CD4-positive, alpha-beta memory T cell (primary cell): ENCODE results near the gene KRTAP2-2. TPM values are rescaled to one million over a fixed set of nuclear protein-coding genes. Genes with fewer than 3 reads are reported as not detected.
"Not testable (repeated sequence)": the region's sequence is repeated elsewhere in the genome, so short reads cannot be mapped to it uniquely, and the experiment has no call there.

ENCODE experiments used
- CTCF ChIA-PET: fragments of 350-600 bp; sonication (Branson Sonifier 250); formaldehyde crosslinking; loops from one replicate; lab custom pipeline; 2021; ENCODE audit warnings: inconsistent platforms; ENCODE audit not compliant: partially characterized antibody; lab: Charles Lee
- POLR2A ChIA-PET: fragments of 350-600 bp; sonication (Branson Sonifier 250); formaldehyde crosslinking; loops from one replicate; lab custom pipeline; 2021; ENCODE audit not compliant: partially characterized antibody; lab: Charles Lee
- DNase-seq, 5 donors: peaks; one replicate each; pipeline versions ENCODE4 v3.0.0 to v3.0.0-alpha.2; 2020 to 2022; ENCODE audit warnings: mixed read lengths in 1 of 5
- H3K27ac ChIP-seq: one replicate; pipeline ENCODE4 v1.7.0; 2013; ENCODE audit warnings: low read depth, low read length
- H3K27me3 ChIP-seq: 2 replicates; pipeline ENCODE4 v1.7.0; 2013; ENCODE audit warnings: mild to moderate bottlenecking, low read length, moderate library complexity; ENCODE audit not compliant: insufficient read depth
- H3K36me3 ChIP-seq: 2 replicates; pipeline ENCODE4 v1.7.0; 2013; ENCODE audit warnings: mild to moderate bottlenecking, low read length, moderate library complexity; ENCODE audit not compliant: insufficient read depth
- H3K4me1 ChIP-seq: 2 replicates; pipeline ENCODE4 v1.7.0; 2013; ENCODE audit warnings: mild to moderate bottlenecking, low read length, moderate library complexity; ENCODE audit not compliant: insufficient read depth
- H3K4me3 ChIP-seq, 2 donors: one replicate each; pipeline ENCODE4 v1.7.0; 2013; ENCODE audit warnings: low read length in 2 of 2, mild to moderate bottlenecking in 1 of 2
- H3K9me3 ChIP-seq, 2 donors: one replicate each; pipeline ENCODE4 v1.7.0; 2013; ENCODE audit warnings: low read length in 2 of 2, control low read depth in 1 of 2; ENCODE audit not compliant: control insufficient read depth in 1 of 2
- H3K27ac Mint-ChIP-seq, 7 donors: one replicate each; pipeline ENCODE4 v1.8.0; 2020 to 2021; ENCODE audit warnings: mixed read lengths in 7 of 7, mild to moderate bottlenecking in 6 of 7, inconsistent platforms in 3 of 7, moderate library complexity in 3 of 7
- H3K27me3 Mint-ChIP-seq, 2 donors: one replicate each; pipeline ENCODE4 v1.8.0; 2020 to 2021; ENCODE audit warnings: mixed read lengths in 2 of 2
- H3K36me3 Mint-ChIP-seq, 2 donors: one replicate each; pipeline ENCODE4 v1.8.0; 2020 to 2021; ENCODE audit warnings: mixed read lengths in 2 of 2, inconsistent platforms in 1 of 2, mild to moderate bottlenecking in 1 of 2
- H3K4me1 Mint-ChIP-seq, 4 donors: one replicate each; pipeline ENCODE4 v1.8.0; 2020 to 2021; ENCODE audit warnings: mixed read lengths in 4 of 4, mild to moderate bottlenecking in 1 of 4
- H3K4me3 Mint-ChIP-seq, 8 donors: one replicate each; pipeline ENCODE4 v1.8.0; 2020 to 2021; ENCODE audit warnings: mixed read lengths in 8 of 8, mild to moderate bottlenecking in 7 of 8, moderate library complexity in 6 of 8, inconsistent platforms in 3 of 8
- H3K9me3 Mint-ChIP-seq, 8 donors: one replicate each; pipeline ENCODE4 v1.8.0; 2020 to 2021; ENCODE audit warnings: mixed read lengths in 8 of 8, mild to moderate bottlenecking in 5 of 8, inconsistent platforms in 3 of 8, moderate library complexity in 1 of 8
- intact Hi-C: fragments of 100-400 bp; cut with micrococcal nuclease; formaldehyde crosslinking; loops from one replicate; pipeline ENCODE4 v1.15.1; 2023
- polyA plus RNA-seq, 2 donors: library from polyadenylated mRNA; unstranded; fragments of 300-500 nt; fragmentation: Illumina TruSeq; gene quantifications; one replicate each; pipeline ENCODE4 v1.2.3, GENCODE V29; 2021
- total RNA-seq, 2 experiments: library from RNA; stranded (reverse); gene quantifications; one replicate each; pipeline ENCODE4 v1.2.3, GENCODE V29; 2021

KRTAP2-2 gene
- total and polyA plus RNA-seq, 4 experiments from 2014 or later, result not detected

GRCh38 chr17:41073676-41074075 lies 18.6 kb upstream of the KRTAP2-2 start:
- Mint-ChIP-seq H3K36me3 (no peaks in the 10 kb centered on the region), H3K9me3 (peaks cover 0 to 4% (median 0%) of the 10 kb centered on the region in 8 donors), H3K4me3 (no peak overlapping the region), H3K4me1 (no peaks in the 10 kb centered on the region), H3K27me3 (peaks cover 6 to 12% of the 10 kb centered on the region in 2 donors), H3K27ac (no peak overlapping the region)
- ChIA-PET POLR2A (no interaction called here), CTCF (no interaction called here)
- intact Hi-C loops, result no loop called here
- Histone ChIP-seq H3K27ac (no peak overlapping the region), H3K36me3 (no peaks in the 10 kb centered on the region), H3K27me3 (peaks cover 3% of the 10 kb centered on the region), H3K4me3 (no peak overlapping the region), H3K9me3 (no peaks in the 10 kb centered on the region), H3K4me1 (no peaks in the 10 kb centered on the region)
- no peak for DNase-seq

GRCh38 chr17:41071606-41072360 lies 16.8 kb upstream of the KRTAP2-2 start:
- no peak for DNase-seq
- no peak overlapping the region for H3K27ac Mint-ChIP-seq
- H3K36me3 ChIP-seq, result no peaks in the 10 kb centered on the region
- POLR2A ChIA-PET, result no interaction called here
- H3K9me3 Mint-ChIP-seq, result peaks cover 0 to 4% (median 0%) of the 10 kb centered on the region in 8 donors
- H3K9me3 ChIP-seq, result no peaks in the 10 kb centered on the region
- no peaks in the 10 kb centered on the region for H3K36me3 Mint-ChIP-seq
- H3K27ac ChIP-seq, result no peak overlapping the region
- H3K27me3 ChIP-seq, result peaks cover 3% of the 10 kb centered on the region
- peaks cover 6 to 7% of the 10 kb centered on the region in 2 donors for H3K27me3 Mint-ChIP-seq
- H3K4me3 Mint-ChIP-seq, result no peak overlapping the region
- no peaks in the 10 kb centered on the region for H3K4me1 ChIP-seq
- intact Hi-C loops, result no loop called here
- no peak overlapping the region for H3K4me3 ChIP-seq
- CTCF ChIA-PET, result interaction anchor here (1.2 kb wide), 1 partner anchor 477 kb away, joined by 3 read pairs; no protein-coding TSS in a partner anchor
- no peaks in the 10 kb centered on the region for H3K4me1 Mint-ChIP-seq

GRCh38 chr17:41069031-41069430 lies 14.0 kb upstream of the KRTAP2-2 start:
- no peak overlapping the region for H3K4me3 ChIP-seq
- DNase-seq, result no peak
- Mint-ChIP-seq H3K36me3 (no peaks in the 10 kb centered on the region), H3K4me1 (no peaks in the 10 kb centered on the region), H3K4me3 (no peak overlapping the region), H3K27me3 (peaks cover 4 to 7% of the 10 kb centered on the region in 2 donors), H3K9me3 (peaks cover 0 to 2% (median 0%) of the 10 kb centered on the region in 8 donors), H3K27ac (no peak overlapping the region)
- no peak overlapping the region for H3K27ac ChIP-seq
- intact Hi-C loops, result no loop called here
- ChIA-PET CTCF (no interaction called here), POLR2A (interaction anchor here (0.7 kb wide), 1 partner anchor 552 kb away, joined by 3 read pairs; no protein-coding TSS in a partner anchor)
- H3K4me1 ChIP-seq, result no peaks in the 10 kb centered on the region
- no peaks in the 10 kb centered on the region for H3K27me3 ChIP-seq
- no peaks in the 10 kb centered on the region for H3K9me3 ChIP-seq
- no peaks in the 10 kb centered on the region for H3K36me3 ChIP-seq

- H3K27ac ChIP-seq, result no peak overlapping the region
- H3K9me3 Mint-ChIP-seq, result peaks cover 0 to 2% (median 0%) of the 10 kb centered on the region in 8 donors
- CTCF ChIA-PET, result no interaction called here
- H3K36me3 ChIP-seq, result no peaks in the 10 kb centered on the region
- no peak for DNase-seq
- no peaks in the 10 kb centered on the region for H3K36me3 Mint-ChIP-seq
- H3K4me3 Mint-ChIP-seq, result no peak overlapping the region
- no peak overlapping the region for H3K4me3 ChIP-seq
- POLR2A ChIA-PET, result no interaction called here
- no peaks in the 10 kb centered on the region for H3K4me1 Mint-ChIP-seq
- H3K27me3 Mint-ChIP-seq, result peaks cover 2 to 8% of the 10 kb centered on the region in 2 donors
- H3K4me1 ChIP-seq, result no peaks in the 10 kb centered on the region
- no peaks in the 10 kb centered on the region for H3K27me3 ChIP-seq
- H3K27ac Mint-ChIP-seq, result no peak overlapping the region
- H3K9me3 ChIP-seq, result no peaks in the 10 kb centered on the region
- intact Hi-C loops, result no loop called here
Measured at GRCh38 chr17:41067281-41067680, 12.3 kb upstream of the KRTAP2-2 start.

GRCh38 chr17:41065829-41066624 lies 11.0 kb upstream of the KRTAP2-2 start, which contains the start of gene KRTAP2-4:
KRTAP2-4 (minus strand) TSS chr17:41065879; CDS start chr17:41065845, 34 bp downstream.
- H3K4me3 ChIP-seq, result no peak within 1 kb of the TSS

GRCh38 chr17:41065016-41065689 lies 10.1 kb upstream of the KRTAP2-2 start:
- H3K27me3 ChIP-seq, H3K9me3 Mint-ChIP-seq, H3K27ac Mint-ChIP-seq, H3K9me3 ChIP-seq, intact Hi-C loops, H3K27ac ChIP-seq, CTCF ChIA-PET, H3K4me1 Mint-ChIP-seq, H3K4me3 Mint-ChIP-seq, H3K36me3 Mint-ChIP-seq, DNase-seq, H3K4me3 ChIP-seq, H3K36me3 ChIP-seq, POLR2A ChIA-PET, H3K4me1 ChIP-seq: not testable (repeated sequence)
- peaks cover 12 to 15% of the 10 kb centered on the region in 2 donors for H3K27me3 Mint-ChIP-seq

More at GRCh38 chr17:41065829-41066624, 11.0 kb upstream of the KRTAP2-2 start, which contains the start of gene KRTAP2-4:
- peaks cover 4 to 10% of the 10 kb centered on the region in 2 donors for H3K27me3 Mint-ChIP-seq
- DNase-seq, result no peak
- H3K9me3 Mint-ChIP-seq, result peaks cover 0 to 2% (median 0%) of the 10 kb centered on the region in 8 donors
- H3K27ac ChIP-seq, result no peak within 1 kb of the TSS
- H3K9me3 ChIP-seq, result no peaks in the 10 kb centered on the region
- no peak within 1 kb of the TSS for H3K27ac Mint-ChIP-seq
- no peak within 1 kb of the TSS for H3K4me3 Mint-ChIP-seq
- H3K4me1 Mint-ChIP-seq, result no peaks in the 10 kb centered on the region
- ChIA-PET POLR2A (no interaction called here), CTCF (no interaction called here)
- H3K4me1 ChIP-seq, result no peaks in the 10 kb centered on the region
- no peaks in the 10 kb centered on the region for H3K36me3 ChIP-seq
- intact Hi-C loops, result no loop called here
- no peaks in the 10 kb centered on the region for H3K27me3 ChIP-seq
- H3K36me3 Mint-ChIP-seq, result no peaks in the 10 kb centered on the region

GRCh38 chr17:41064301-41064700 lies 9.3 kb upstream of the KRTAP2-2 start:
- Mint-ChIP-seq H3K9me3 (no peaks in the 10 kb centered on the region), H3K4me3 (no peak overlapping the region), H3K36me3 (no peaks in the 10 kb centered on the region), H3K27ac (no peak overlapping the region), H3K27me3 (peaks cover 17 to 18% of the 10 kb centered on the region in 2 donors), H3K4me1 (peaks cover 0 to 2% (median 0%) of the 10 kb centered on the region in 4 donors)
- H3K4me1 ChIP-seq, result no peaks in the 10 kb centered on the region
- H3K4me3 ChIP-seq, result no peak overlapping the region
- ChIA-PET POLR2A (no interaction called here), CTCF (no interaction called here)
- no peaks in the 10 kb centered on the region for H3K9me3 ChIP-seq
- no peaks in the 10 kb centered on the region for H3K27me3 ChIP-seq
- intact Hi-C loops, result no loop called here
- no peak overlapping the region for H3K27ac ChIP-seq
- H3K36me3 ChIP-seq, result no peaks in the 10 kb centered on the region
- DNase-seq, result no peak
